Measurements from ENCODE around the gene DCAF12.

DNA sequence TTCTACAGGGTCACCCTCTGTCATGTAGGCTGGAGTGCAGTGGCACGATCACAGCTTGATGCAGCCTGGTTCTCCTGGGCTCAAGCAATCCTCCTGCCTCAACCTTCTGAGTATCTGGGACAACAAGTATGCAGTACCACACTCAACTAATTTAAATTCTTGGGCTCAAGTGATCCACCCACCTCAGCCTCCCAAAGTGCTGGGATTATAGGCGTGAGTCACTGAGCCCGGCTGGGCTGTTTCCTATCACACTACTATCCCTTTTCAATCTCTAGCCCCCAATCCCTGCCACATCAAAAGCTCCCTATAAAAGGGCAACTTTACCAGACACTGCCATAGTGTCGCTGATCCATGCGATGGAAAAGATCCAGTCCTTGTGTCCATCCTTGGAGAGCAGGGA lies 20.4 kb downstream of the DCAF12 start:
- TF ChIP-seq, protein P1, sequence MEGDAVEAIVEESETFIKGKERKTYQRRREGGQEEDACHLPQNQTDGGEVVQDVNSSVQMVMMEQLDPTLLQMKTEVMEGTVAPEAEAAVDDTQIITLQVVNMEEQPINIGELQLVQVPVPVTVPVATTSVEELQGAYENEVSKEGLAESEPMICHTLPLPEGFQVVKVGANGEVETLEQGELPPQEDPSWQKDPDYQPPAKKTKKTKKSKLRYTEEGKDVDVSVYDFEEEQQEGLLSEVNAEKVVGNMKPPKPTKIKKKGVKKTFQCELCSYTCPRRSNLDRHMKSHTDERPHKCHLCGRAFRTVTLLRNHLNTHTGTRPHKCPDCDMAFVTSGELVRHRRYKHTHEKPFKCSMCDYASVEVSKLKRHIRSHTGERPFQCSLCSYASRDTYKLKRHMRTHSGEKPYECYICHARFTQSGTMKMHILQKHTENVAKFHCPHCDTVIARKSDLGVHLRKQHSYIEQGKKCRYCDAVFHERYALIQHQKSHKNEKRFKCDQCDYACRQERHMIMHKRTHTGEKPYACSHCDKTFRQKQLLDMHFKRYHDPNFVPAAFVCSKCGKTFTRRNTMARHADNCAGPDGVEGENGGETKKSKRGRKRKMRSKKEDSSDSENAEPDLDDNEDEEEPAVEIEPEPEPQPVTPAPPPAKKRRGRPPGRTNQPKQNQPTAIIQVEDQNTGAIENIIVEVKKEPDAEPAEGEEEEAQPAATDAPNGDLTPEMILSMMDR (IDR thresholded peaks at IDR 0.05) = no peak
- TF ChIP-seq POLR2A (IDR thresholded peaks at IDR 0.05) (no peak), POLR2AphosphoS5 (IDR thresholded peaks at IDR 0.05) (no peak)
